Hepatocyte (in vitro differentiated cells): ENCODE measurements around the gene PDE8B. TPM values are rescaled to one million over a fixed set of nuclear protein-coding genes. Genes with fewer than 3 reads are reported as not detected.
A peak's percentile ranks its signal among the peaks of the same experiment; 100 is the strongest.

Experiments
- DNase-seq: peaks from one replicate; pipeline ENCODE4 v3.0.0-alpha.2; 2016; ENCODE audit warnings: low spot score
- H2AFZ ChIP-seq: fragments of 200-600 bp; sonication (generic); 2 replicates; pipeline ENCODE4 v1.6.0; 2016; ENCODE audit warnings: antibody characterized with exemption, mild to moderate bottlenecking
- H3K27ac ChIP-seq: fragments of 200-600 bp; sonication (generic); 2 replicates; pipeline ENCODE4 v1.5.1; 2016; ENCODE audit warnings: mild to moderate bottlenecking
- H3K27me3 ChIP-seq: fragments of 200-600 bp; sonication (generic); 2 replicates; pipeline ENCODE4 v1.6.1; 2016
- H3K36me3 ChIP-seq: fragments of 200-600 bp; sonication (generic); replicated peaks from 2 replicates; pipeline ENCODE4 v1.5.1; 2016; ENCODE audit warnings: low read depth; ENCODE audit not compliant: insufficient read depth
- H3K4me1 ChIP-seq: fragments of 200-600 bp; sonication (generic); 2 replicates; pipeline ENCODE4 v1.5.1; 2016; ENCODE audit warnings: mild to moderate bottlenecking, moderate library complexity; ENCODE audit not compliant: insufficient read depth
- H3K4me2 ChIP-seq: fragments of 200-600 bp; sonication (generic); 2 replicates; pipeline ENCODE4 v1.6.0; 2016
- H3K4me3 ChIP-seq: fragments of 200-600 bp; sonication (generic); 2 replicates; pipeline ENCODE4 v1.5.1; 2016; ENCODE audit warnings: mild to moderate bottlenecking
- H3K79me2 ChIP-seq: fragments of 200-600 bp; sonication (generic); 2 replicates; pipeline ENCODE4 v1.6.0; 2017; ENCODE audit warnings: mild to moderate bottlenecking
- H3K9me2 ChIP-seq: fragments of 200-600 bp; sonication (generic); replicated peaks from 2 replicates; pipeline ENCODE4 v1.6.0; 2017; ENCODE audit warnings: mild to moderate bottlenecking; ENCODE audit not compliant: insufficient read depth
- H3K9me3 ChIP-seq: fragments of 200-600 bp; sonication (generic); 2 replicates; pipeline ENCODE4 v1.5.1; 2016; ENCODE audit warnings: low read depth, mild to moderate bottlenecking
- H4K20me1 ChIP-seq: fragments of 200-600 bp; sonication (generic); 2 replicates; pipeline ENCODE4 v1.6.0; 2016; ENCODE audit warnings: mild to moderate bottlenecking; ENCODE audit not compliant: insufficient read depth, poor library complexity, severe bottlenecking
- CTCF ChIP-seq: fragments of 200-600 bp; sonication (generic); IDR thresholded peaks from 2 replicates; pipeline ENCODE4 v1.5.1; 2016; ENCODE audit warnings: antibody characterized with exemption, mild to moderate bottlenecking; ENCODE audit not compliant: poor library complexity
- EZH2 ChIP-seq: fragments of 200-600 bp; sonication (generic); IDR thresholded peaks from 2 replicates; pipeline ENCODE4 v1.6.1; 2016; ENCODE audit warnings: antibody characterized with exemption, mild to moderate bottlenecking, borderline replicate concordance
- EZH2phosphoT487 ChIP-seq: fragments of 200-600 bp; sonication (generic); IDR thresholded peaks from one replicate; pipeline ENCODE4 v1.6.1; 2018; ENCODE audit warnings: antibody characterized with exemption, mild to moderate bottlenecking, low read depth, moderate library complexity; ENCODE audit not compliant: unreplicated experiment, severe bottlenecking
- WGBS: methylation state at CpG from one replicate; pipeline ENCODE4 v1.1.6; 2016; ENCODE audit warnings: low lambda C conversion rate; ENCODE audit errors: missing lambda C conversion rate; 5-methylcytosine and 5-hydroxymethylcytosine counted together
- polyA plus RNA-seq: library from polyadenylated mRNA; unstranded; fragments of >200 nt; fragmentation: Nextera tagmentation; extraction: Ambion mirVana; gene quantifications from 2 replicates; pipeline ENCODE4 v1.2.1, GENCODE V29; 2016
- total RNA-seq: library from RNA; depleted of rRNA; stranded (reverse); fragments of >200 nt; gene quantifications from 2 replicates; pipeline ENCODE4 v1.2.3, GENCODE V29; 2014

Gene PDE8B
- total and polyA plus RNA-seq, 2 experiments from 2014 or later = 8.3 to 9.2 TPM

DNA sequence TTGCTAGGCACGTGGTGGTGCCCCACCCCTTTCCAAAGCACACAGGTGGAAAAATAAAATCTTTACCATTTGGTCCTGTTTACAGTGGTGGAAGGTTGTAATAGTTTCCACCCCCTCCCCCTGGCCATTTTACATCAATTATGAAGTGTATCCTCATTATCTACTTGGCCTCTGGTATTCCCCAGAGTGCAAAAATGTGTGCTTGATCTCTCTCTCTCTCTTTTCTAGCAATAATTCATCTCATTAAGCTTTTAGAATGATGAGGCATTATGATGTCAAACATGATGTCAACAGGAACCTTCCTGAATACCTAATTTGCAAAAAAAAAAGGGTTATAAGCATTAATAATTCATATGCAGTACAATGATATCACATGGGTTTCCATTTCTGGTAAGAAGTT lies 3.1 kb downstream of the PDE8B start:
- Histone ChIP-seq H3K27me3 (peaks cover 44% of the 10 kb centered on the region), H3K79me2 (no peaks in the 10 kb centered on the region), H4K20me1 (no peaks in the 10 kb centered on the region), H2AFZ (no peak overlapping the region), H3K9me2 (no peaks in the 10 kb centered on the region), H3K4me3 (no peak overlapping the region), H3K27ac (no peak overlapping the region), H3K9me3 (no peaks in the 10 kb centered on the region), H3K36me3 (no peaks in the 10 kb centered on the region), H3K4me1 (peaks cover 7% of the 10 kb centered on the region), H3K4me2 (no peak overlapping the region)
- 78% methylated on average over 1 of the region's 1 CpG for WGBS
- DNase-seq = no peak
- TF ChIP-seq CTCF (no peak), EZH2phosphoT487 (no peak), EZH2 (no peak)

DNA sequence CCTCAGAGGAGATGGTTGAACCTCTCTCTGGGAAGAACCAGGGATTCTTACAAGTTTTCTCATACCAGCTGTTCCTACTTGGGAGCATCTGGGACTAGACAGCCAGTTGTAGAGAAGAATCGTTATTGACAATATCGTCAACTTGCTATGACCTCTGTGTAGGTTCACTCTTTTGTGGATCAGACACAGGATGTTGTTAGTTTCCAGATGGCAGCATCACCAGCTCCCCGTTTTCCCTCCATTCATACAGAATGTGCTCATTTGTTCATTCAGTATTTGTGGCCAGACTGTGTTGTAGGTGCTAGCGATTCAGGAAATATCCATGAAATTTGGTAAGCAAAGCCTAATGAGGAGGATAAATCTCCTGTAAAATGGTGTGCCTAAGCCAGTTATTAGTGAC lies 3.7 kb downstream of the PDE8B start:
- Histone ChIP-seq H3K4me3 (no peak overlapping the region), H4K20me1 (no peaks in the 10 kb centered on the region), H3K9me2 (no peaks in the 10 kb centered on the region), H3K4me2 (no peak overlapping the region), H3K27ac (no peak overlapping the region), H3K4me1 (peaks cover 7% of the 10 kb centered on the region), H3K79me2 (no peaks in the 10 kb centered on the region), H2AFZ (no peak overlapping the region), H3K27me3 (peaks cover 38% of the 10 kb centered on the region), H3K9me3 (no peaks in the 10 kb centered on the region), H3K36me3 (no peaks in the 10 kb centered on the region)
- no peak for DNase-seq
- TF ChIP-seq EZH2phosphoT487 = no peak
- no peak for TF ChIP-seq EZH2
- no peak for TF ChIP-seq CTCF
- WGBS = 91% methylated on average over 4 of the region's 4 CpGs

DNA sequence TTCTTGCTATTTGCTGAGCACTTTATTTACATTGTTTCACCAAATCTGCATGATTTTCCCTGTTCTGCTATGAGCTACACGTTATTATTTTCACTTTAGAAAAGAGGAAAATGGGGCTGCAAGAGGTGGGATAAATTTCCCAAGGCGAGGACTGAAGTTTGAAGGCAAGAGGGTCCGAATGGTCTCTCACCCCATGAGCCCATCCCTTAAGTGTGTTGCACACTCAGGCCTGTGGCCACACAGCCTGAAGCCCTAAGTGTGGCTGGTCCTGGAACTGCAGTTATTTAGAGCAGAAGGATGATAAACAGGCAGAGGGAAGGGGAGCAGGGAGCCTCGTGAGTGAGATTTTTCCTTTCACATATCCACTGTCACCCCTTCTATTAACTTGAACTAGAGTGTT lies 7.8 kb downstream of the PDE8B start:
- no peaks in the 10 kb centered on the region for H4K20me1 ChIP-seq
- H3K4me1 ChIP-seq = no peaks in the 10 kb centered on the region
- no peaks in the 10 kb centered on the region for H3K36me3 ChIP-seq
- H3K79me2 ChIP-seq = no peaks in the 10 kb centered on the region
- H2AFZ ChIP-seq = no peak overlapping the region
- TF ChIP-seq EZH2 (no peak), CTCF (peak; percentile 15), EZH2phosphoT487 (no peak)
- WGBS = 63% methylated on average over 4 of the region's 4 CpGs
- H3K9me3 ChIP-seq = no peaks in the 10 kb centered on the region
- H3K27me3 ChIP-seq = peaks cover 6% of the 10 kb centered on the region
- H3K27ac ChIP-seq = no peak overlapping the region
- no peak overlapping the region for H3K4me2 ChIP-seq
- no peak overlapping the region for H3K4me3 ChIP-seq
- no peaks in the 10 kb centered on the region for H3K9me2 ChIP-seq
- peak; percentile 20 for DNase-seq

GRCh38 chr5:77221115-77221514 lies 10.6 kb downstream of the PDE8B start:
- Histone ChIP-seq H2AFZ (no peak overlapping the region), H3K4me2 (no peak overlapping the region), H3K27ac (no peak overlapping the region), H3K4me1 (peaks cover 7% of the 10 kb centered on the region), H3K9me3 (no peaks in the 10 kb centered on the region), H3K27me3 (no peaks in the 10 kb centered on the region), H3K4me3 (no peak overlapping the region), H4K20me1 (no peaks in the 10 kb centered on the region), H3K36me3 (no peaks in the 10 kb centered on the region), H3K79me2 (no peaks in the 10 kb centered on the region), H3K9me2 (no peaks in the 10 kb centered on the region)
- TF ChIP-seq CTCF (no peak), EZH2 (no peak), EZH2phosphoT487 (no peak)
- no peak for DNase-seq
- 92% methylated on average over 3 of the region's 3 CpGs for WGBS
